Endothelial cell (in vitro differentiated cells): ENCODE measurements around the gene CD300LF. TPM values are rescaled to one million over a fixed set of nuclear protein-coding genes. Genes with fewer than 3 reads are reported as not detected.

Source experiments
- DNase-seq: peaks from one replicate; pipeline ENCODE4 v3.0.0; 2021; ENCODE audit warnings: low spot score
- H3K27ac Mint-ChIP-seq: one replicate; pipeline ENCODE4 v1.8.0; 2021; ENCODE audit warnings: mixed read lengths, inconsistent platforms; ENCODE audit not compliant: unreplicated experiment
- H3K27me3 Mint-ChIP-seq: one replicate; pipeline ENCODE4 v1.8.0; 2021; ENCODE audit warnings: mild to moderate bottlenecking, moderate library complexity, mixed read lengths, inconsistent platforms; ENCODE audit not compliant: unreplicated experiment
- H3K36me3 Mint-ChIP-seq: one replicate; pipeline ENCODE4 v1.8.0; 2021; ENCODE audit warnings: mild to moderate bottlenecking, low read depth, mixed read lengths, inconsistent platforms; ENCODE audit not compliant: unreplicated experiment
- H3K4me1 Mint-ChIP-seq: one replicate; pipeline ENCODE4 v1.8.0; 2021; ENCODE audit warnings: mild to moderate bottlenecking, mixed read lengths, inconsistent platforms; ENCODE audit not compliant: unreplicated experiment
- H3K4me3 Mint-ChIP-seq: one replicate; pipeline ENCODE4 v1.8.0; 2021; ENCODE audit warnings: mild to moderate bottlenecking, mixed read lengths, inconsistent platforms; ENCODE audit not compliant: unreplicated experiment
- H3K9me3 Mint-ChIP-seq: one replicate; pipeline ENCODE4 v1.8.0; 2021; ENCODE audit warnings: mixed read lengths, inconsistent platforms; ENCODE audit not compliant: unreplicated experiment
- total RNA-seq: library from RNA; stranded (reverse); fragmentation: NEBNext Ultra II Directional; extraction: Animal tissue kit (Norgen Biotek cat#: 25700); gene quantifications from one replicate; pipeline ENCODE4 v1.2.1, GENCODE V29; 2021; ENCODE audit not compliant: unreplicated experiment
- TF ChIP-seq, protein P1 (sequence below): fragments of 200-600 bp; sonication (generic); IDR thresholded peaks from one replicate; pipeline ENCODE4 v1.5.0; 2021; ENCODE audit warnings: antibody characterized with exemption; ENCODE audit not compliant: unreplicated experiment

Gene CD300LF
- total RNA-seq, 1 donor from 2014 or later = not detected

DNA sequence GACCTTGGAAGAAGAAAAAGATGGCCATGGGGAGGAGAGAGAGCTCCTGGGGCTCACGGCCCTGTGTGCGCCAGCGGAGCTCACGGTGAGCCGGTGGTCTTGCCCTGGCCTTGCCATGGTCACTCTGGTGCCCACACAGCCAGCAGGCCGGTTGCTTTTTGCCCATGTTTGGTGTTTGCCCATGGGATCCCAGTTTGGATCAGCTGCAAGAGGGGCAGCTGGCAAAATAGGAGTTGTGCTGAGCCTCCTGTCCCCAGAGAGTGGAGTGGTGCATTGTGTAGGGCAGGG is 37.3 kb upstream of the CD300LF start:
- DNase-seq = no peak
- Mint-ChIP-seq H3K36me3 (peaks cover 5% of the 10 kb centered on the region), H3K9me3 (no peaks in the 10 kb centered on the region), H3K4me3 (peak overlapping the region; percentile 94), H3K4me1 (peaks cover 40% of the 10 kb centered on the region), H3K27me3 (peaks cover 17% of the 10 kb centered on the region), H3K27ac (peak overlapping the region; percentile 86)
- TF ChIP-seq, protein P1, sequence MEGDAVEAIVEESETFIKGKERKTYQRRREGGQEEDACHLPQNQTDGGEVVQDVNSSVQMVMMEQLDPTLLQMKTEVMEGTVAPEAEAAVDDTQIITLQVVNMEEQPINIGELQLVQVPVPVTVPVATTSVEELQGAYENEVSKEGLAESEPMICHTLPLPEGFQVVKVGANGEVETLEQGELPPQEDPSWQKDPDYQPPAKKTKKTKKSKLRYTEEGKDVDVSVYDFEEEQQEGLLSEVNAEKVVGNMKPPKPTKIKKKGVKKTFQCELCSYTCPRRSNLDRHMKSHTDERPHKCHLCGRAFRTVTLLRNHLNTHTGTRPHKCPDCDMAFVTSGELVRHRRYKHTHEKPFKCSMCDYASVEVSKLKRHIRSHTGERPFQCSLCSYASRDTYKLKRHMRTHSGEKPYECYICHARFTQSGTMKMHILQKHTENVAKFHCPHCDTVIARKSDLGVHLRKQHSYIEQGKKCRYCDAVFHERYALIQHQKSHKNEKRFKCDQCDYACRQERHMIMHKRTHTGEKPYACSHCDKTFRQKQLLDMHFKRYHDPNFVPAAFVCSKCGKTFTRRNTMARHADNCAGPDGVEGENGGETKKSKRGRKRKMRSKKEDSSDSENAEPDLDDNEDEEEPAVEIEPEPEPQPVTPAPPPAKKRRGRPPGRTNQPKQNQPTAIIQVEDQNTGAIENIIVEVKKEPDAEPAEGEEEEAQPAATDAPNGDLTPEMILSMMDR = no peak

DNA sequence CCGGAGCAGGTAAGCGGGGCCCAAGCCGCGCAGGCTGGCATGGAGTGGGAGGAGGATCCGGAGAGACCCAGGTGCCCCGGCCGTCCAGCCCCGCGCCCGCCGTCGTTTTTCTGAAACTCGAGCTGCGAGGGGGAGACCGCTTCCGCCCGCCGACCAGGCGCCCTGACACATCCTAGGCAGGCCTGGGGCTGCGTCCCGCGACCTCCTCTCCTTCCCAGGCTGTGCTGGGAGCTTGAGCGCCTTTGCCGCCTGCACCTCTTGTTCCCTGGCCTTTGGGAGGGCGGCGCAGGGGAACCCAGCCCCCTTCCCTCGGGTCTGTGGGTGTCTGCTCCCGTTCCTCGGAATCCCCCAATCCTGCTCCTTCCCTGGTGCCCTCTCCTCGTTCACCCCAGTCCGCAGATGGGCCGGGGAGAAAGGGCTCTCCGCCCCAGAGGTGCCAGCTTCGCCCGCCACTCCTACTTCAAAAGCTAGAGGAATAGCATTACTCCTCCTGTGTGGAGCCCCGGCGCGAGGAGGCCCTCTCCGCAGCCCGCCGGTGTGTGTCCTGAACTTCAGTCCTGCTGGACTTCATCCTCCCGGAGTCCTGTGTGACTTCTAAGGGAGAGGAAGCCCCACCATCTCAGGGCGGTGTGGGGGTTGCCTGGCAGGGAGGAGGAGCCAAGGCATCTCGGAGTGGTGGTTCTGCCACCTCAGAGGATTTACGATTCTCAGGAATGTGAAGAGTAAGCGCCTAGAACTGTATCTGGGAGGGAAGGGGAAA is 36.7 kb upstream of the CD300LF start:
- Mint-ChIP-seq H3K27ac (peak overlapping the region; percentile 86), H3K4me3 (peak overlapping the region; percentile 94), H3K36me3 (peaks cover 5% of the 10 kb centered on the region), H3K9me3 (no peaks in the 10 kb centered on the region), H3K4me1 (peaks cover 44% of the 10 kb centered on the region), H3K27me3 (peaks cover 18% of the 10 kb centered on the region)
- no peak for DNase-seq
- TF ChIP-seq, protein P1 = no peak

DNA sequence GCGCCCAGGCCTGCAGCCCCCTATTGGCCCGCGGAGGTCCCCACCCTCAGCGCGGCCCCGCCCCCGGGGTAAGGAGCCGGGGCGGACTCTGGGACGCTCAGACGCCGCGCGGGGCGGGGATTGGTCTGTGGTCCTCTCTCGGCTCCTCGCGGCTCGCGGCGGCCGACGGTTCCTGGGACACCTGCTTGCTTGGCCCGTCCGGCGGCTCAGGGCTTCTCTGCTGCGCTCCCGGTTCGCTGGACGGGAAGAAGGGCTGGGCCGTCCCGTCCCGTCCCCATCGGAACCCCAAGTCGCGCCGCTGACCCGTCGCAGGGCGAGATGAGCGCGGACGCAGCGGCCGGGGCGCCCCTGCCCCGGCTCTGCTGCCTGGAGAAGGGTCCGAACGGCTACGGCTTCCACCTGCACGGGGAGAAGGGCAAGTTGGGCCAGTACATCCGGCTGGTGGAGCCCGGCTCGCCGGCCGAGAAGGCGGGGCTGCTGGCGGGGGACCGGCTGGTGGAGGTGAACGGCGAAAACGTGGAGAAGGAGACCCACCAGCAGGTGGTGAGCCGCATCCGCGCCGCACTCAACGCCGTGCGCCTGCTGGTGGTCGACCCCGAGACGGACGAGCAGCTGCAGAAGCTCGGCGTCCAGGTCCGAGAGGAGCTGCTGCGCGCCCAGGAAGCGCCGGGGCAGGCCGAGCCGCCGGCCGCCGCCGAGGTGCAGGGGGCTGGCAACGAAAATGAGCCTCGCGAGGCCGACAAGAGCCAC is 36.0 kb upstream of the CD300LF start, which contains the start of gene NHERF1:
Gene NHERF1, plus strand, starts transcription at position 100 of the 750 bp plus-strand sequence. Its CDS starts 219 bp downstream, at position 319.
- Mint-ChIP-seq H3K36me3 (peaks cover 5% of the 10 kb centered on the region), H3K27me3 (peaks cover 21% of the 10 kb centered on the region), H3K27ac (peak within 1 kb of the TSS; percentile 86), H3K4me3 (peak within 1 kb of the TSS; percentile 94), H3K4me1 (peaks cover 48% of the 10 kb centered on the region), H3K9me3 (no peaks in the 10 kb centered on the region)
- TF ChIP-seq, protein P1 = peak; percentile 20
- peak; percentile 97 for DNase-seq

DNA sequence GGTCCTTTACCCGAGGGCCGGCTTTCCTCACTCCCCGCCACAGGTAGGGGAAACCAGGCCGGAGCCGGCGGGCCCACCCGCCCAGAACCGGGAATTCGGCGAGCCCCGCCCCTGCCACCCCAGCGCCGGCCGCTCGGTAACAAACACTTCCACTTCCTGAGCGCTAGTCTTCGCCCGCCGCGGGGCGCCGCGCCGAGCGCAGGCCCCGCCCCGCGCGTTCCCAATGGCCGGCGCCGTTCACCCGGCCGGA is 35.5 kb upstream of the CD300LF start:
- DNase-seq = no peak
- H3K27me3 Mint-ChIP-seq = peaks cover 20% of the 10 kb centered on the region
- peaks cover 53% of the 10 kb centered on the region for H3K4me1 Mint-ChIP-seq
- no peak overlapping the region for H3K4me3 Mint-ChIP-seq
- H3K27ac Mint-ChIP-seq = no peak overlapping the region
- no peaks in the 10 kb centered on the region for H3K9me3 Mint-ChIP-seq
- H3K36me3 Mint-ChIP-seq = peaks cover 5% of the 10 kb centered on the region
- TF ChIP-seq, protein P1 = no peak

DNA sequence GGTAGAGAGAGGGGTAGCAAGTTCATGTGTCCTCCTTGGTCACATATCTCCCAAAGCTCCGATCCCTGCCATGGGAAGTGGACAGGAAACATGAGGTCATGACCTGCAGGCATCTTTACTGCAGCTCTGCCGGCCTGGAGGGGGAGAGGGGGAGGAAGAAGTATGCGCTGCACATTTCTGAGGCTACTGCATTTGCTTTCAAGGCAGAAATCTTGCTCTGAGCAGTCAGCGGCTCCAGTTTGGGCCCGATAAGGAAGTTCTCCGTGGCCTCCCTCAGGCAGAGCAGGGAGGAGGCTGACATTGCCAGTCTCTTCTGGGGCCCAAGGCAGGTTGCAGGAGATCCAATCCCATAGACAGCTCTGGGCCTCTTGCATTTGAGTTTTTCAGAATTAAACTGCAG is 34.2 kb upstream of the CD300LF start:
- Mint-ChIP-seq H3K4me3 (peak overlapping the region; percentile 57), H3K4me1 (peaks cover 61% of the 10 kb centered on the region), H3K27me3 (peaks cover 20% of the 10 kb centered on the region), H3K9me3 (no peaks in the 10 kb centered on the region), H3K36me3 (peaks cover 5% of the 10 kb centered on the region), H3K27ac (no peak overlapping the region)
- no peak for DNase-seq
- TF ChIP-seq, protein P1 = no peak
